Uterus (tissue), 2 donors: ENCODE results near the gene IREB2.

Source experiments
- POLR2A ChIP-seq, 2 donors: fragments of 450-650 bp; IDR thresholded peaks; one replicate each; pipeline ENCODE4 v1.6.1; 2016; ENCODE audit warnings: antibody characterized with exemption in 2 of 2, mild to moderate bottlenecking in 1 of 2, moderate library complexity in 1 of 2
- TF ChIP-seq, protein P1 (sequence below), 4 experiments: fragments of 200-600 bp in 2 of 4; fragments of 450-650 bp in 2 of 4; sonication (generic) in 2 of 4; IDR thresholded peaks; one replicate each; pipeline ENCODE4 v1.5.1; 2016 to 2019; ENCODE audit warnings: antibody characterized with exemption in 4 of 4, mild to moderate bottlenecking in 2 of 4, moderate library complexity in 1 of 4

GRCh38 chr15:78406016-78406585, 31.9 kb upstream of the IREB2 start:
- TF ChIP-seq, protein P1, sequence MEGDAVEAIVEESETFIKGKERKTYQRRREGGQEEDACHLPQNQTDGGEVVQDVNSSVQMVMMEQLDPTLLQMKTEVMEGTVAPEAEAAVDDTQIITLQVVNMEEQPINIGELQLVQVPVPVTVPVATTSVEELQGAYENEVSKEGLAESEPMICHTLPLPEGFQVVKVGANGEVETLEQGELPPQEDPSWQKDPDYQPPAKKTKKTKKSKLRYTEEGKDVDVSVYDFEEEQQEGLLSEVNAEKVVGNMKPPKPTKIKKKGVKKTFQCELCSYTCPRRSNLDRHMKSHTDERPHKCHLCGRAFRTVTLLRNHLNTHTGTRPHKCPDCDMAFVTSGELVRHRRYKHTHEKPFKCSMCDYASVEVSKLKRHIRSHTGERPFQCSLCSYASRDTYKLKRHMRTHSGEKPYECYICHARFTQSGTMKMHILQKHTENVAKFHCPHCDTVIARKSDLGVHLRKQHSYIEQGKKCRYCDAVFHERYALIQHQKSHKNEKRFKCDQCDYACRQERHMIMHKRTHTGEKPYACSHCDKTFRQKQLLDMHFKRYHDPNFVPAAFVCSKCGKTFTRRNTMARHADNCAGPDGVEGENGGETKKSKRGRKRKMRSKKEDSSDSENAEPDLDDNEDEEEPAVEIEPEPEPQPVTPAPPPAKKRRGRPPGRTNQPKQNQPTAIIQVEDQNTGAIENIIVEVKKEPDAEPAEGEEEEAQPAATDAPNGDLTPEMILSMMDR (IDR thresholded peaks at IDR 0.05) = no peak
- TF ChIP-seq POLR2A (IDR thresholded peaks at IDR 0.05) = no peak
